ENCODE measurements around the gene KLK11.
"Not testable (repeated sequence)": the region's sequence is repeated elsewhere in the genome, so short reads cannot be mapped to it uniquely, and the experiment has no call there.

The KLK11 gene

GRCh38 chr19:51003316-51003715, 23.1 kb downstream of the KLK11 start:
- DNase-seq (ENCODE audit: low read depth): no peak

- DNase-seq (ENCODE audit: low read depth): peak; percentile 26
These were observed 23.7 kb downstream of the KLK11 start for GRCh38 chr19:51002542-51003311.

DNA sequence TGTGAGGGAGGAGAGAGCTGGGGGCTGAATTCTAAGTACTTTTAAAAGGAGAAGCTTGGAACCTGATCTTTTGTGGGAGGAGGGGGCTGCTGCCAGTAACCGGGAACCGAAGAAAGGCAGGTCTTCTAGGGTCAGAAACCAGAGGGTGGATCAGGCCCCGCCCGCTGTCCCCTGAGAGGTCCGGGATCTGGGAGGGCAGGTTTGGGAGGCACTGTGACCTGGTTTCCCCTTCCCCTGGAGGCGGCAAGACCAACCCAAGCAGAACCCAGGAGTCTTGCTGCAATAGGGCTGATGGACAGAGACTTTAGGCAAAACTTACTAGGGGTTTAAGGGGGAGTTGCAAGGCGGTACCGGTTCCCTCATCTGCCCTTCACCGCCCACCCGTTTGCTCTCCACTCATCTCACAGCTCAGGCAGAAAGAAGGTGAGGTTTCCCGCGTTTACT, 24.3 kb downstream of the KLK11 start:
- no peak for DNase-seq (ENCODE audit: low read depth)

- DNase-seq (ENCODE audit: low read depth): no peak
These were observed 24.9 kb downstream of the KLK11 start, which contains the start of gene KLK8 for GRCh38 chr19:51001515-51001914. KLK8 (minus strand) TSS chr19:51001604; CDS start chr19:51001167, 437 bp downstream.

- DNase-seq (ENCODE audit: low read depth): no peak
These were observed 25.4 kb downstream of the KLK11 start for GRCh38 chr19:51000981-51001380.

GRCh38 chr19:51000426-51000825, 26.0 kb downstream of the KLK11 start:
- DNase-seq (ENCODE audit: low read depth): no peak

GRCh38 chr19:50998686-50999085, 27.7 kb downstream of the KLK11 start:
- no peak for DNase-seq (ENCODE audit: low read depth)

- DNase-seq (ENCODE audit: low read depth): no peak
These were observed 28.4 kb downstream of the KLK11 start for GRCh38 chr19:50998061-50998460.

DNA sequence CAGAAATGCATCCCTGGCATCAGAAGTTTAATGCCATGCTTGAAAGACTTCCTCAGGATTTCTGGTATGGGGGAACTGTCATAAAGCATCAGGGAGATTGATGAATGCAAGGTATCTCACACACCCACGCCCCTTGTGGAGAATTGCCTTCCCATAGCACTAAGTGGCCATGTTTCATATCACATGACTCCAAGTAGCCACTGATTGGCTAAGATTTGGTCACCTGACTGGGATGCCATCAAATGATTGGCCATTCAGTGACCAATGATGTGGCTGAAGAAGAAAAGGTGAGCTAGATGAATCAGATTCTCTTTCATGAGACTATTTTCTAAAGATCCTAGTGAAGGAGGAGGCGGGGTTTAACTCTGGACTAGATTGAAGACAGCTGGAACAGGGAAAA, 32.3 kb downstream of the KLK11 start:
- DNase-seq (ENCODE audit: low read depth): peak; percentile 18

DNA sequence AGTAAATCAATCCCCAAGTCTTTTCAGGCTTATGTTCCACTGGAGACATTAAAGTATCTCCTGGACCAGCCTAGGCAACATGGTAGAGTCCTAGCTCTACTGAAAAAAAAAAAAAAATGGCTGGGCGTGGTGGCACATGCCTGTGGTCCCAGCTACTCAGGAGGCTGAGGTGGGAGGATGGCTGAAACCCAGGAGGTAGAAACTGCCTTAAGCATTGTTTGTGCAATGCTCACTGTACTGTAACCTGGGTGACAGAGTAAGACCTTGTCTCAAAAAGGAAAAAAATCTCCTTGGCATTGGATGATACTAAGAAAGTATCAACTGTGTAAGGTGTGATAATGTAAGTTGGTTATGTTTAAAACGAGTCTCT, 33.8 kb downstream of the KLK11 start:
- no peak for DNase-seq (ENCODE audit: low read depth)

DNA sequence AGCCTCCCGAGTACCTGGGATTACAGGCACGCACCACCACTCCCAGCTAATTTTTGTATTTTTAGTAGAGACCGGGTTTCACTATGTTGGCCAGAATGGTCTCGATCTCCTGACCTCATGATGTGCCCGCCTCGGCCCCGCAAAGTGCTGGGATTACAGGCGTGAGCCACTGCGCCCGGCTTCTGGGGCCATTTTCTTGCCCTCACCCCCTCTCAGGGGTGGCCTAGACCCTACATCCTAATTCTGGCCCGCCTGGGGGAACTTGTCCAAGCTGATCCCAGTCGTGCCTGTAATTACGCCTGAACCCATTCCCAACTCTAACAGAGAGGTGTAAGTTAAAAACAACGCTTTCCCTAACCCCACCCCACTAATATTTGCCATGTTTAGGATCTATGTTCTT, 42.0 kb downstream of the KLK11 start:
- not testable (repeated sequence) for DNase-seq (ENCODE audit: low read depth)

DNA sequence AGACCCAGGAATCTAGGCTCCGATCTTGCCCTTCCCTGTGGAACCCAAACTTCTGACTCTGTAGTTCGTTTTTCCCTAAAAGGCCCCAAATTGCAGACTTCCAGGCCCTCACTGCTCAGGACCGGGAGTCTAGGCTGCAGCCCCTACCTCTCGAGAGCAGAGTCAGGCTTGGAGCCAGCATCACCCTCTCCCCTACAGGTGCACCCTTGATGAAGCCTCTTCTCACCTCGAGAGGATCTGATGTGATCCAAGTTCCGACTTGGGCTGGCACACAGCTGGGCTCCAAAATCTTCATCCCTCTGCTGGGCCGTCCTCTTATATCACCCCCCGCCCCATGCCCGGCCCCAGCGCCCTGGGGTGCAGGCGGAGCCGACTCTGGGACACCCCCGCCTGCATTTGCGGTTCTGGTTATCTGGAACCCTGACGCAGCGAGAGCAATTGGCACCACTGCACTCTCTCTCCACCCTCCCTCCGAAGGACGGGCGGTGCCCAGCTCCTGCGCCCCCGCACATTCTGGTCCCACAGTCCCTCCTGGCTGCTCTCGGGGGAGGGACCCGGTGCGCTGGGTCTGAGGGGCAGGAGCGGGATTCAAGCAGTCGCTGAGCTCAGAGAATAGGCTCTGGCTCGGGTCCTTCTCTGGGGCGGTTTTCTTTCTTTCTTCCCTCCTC, 42.7 kb downstream of the KLK11 start, which contains the start of gene KLK7:
Gene KLK7 (minus strand): TSS at position 293 of the 668 bp plus-strand sequence. CDS start 1,518 bp downstream, outside the sequence.
- no peak for DNase-seq (ENCODE audit: low read depth)

- DNase-seq (ENCODE audit: low read depth): no peak
These were observed 44.2 kb downstream of the KLK11 start for GRCh38 chr19:50982186-50982585.

DNA sequence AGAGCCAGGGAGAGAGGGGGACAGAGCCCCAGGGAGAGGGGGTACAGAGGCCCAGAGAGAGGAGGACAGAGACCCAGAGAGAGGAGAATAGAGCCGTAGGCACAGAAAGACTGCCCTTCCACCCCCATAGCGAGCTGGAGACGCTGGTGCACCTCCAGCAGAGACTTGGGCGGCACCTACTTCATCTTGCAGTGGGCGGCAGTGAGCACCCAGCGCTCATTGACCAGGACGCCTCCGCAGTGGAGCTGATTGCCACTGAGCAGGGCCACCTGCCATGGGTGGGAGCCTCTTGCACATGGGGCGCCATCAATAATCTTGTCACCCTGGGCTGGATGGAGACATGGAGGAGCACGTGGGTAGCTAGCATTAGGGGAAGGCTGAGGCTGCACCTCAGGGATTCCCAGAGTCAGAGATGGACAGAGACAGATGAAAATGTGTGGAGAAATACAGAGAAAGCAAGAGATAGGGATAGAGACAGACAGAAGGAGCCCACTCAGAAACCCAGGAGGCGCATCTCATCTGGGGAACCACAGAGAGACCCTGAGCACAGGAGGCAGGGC, 44.7 kb downstream of the KLK11 start:
- no peak for DNase-seq (ENCODE audit: low read depth)

GRCh38 chr19:50980208-50980607, 46.2 kb downstream of the KLK11 start:
- no peak for DNase-seq (ENCODE audit: low read depth)

GRCh38 chr19:50979758-50980157, 46.7 kb downstream of the KLK11 start:
- no peak for DNase-seq (ENCODE audit: low read depth)

DNA sequence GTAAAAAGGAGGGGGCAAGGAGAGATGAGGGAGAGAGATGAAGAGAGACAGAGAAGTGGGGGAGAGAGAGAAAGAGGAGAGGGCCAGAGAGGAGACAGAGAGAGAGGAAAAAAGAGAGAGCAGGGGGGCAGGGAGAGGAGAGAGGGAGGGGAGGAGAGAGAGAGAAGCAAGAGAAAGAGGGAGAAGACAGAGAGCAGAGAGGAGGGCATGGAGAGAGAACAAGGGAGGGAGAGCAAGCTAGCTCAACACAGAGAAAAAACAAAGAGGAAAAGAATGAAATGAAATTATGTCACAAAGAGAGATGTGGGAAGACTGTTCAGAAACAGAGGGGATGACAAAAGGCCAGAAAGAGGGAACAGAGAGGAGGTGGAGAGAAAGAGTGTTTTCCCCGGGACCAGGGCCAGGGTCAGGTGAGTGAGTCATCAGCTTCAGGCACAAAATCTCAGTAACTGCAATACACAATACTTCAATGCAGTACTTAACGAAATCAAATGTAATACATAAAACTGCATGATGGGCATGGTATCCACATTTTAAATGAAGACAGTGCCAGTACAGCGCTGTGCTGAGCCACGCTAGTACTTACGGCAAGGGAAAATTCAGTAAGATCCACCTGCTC, 47.5 kb downstream of the KLK11 start:
- DNase-seq (ENCODE audit: low read depth): no peak

- DNase-seq (ENCODE audit: low read depth): no peak
These were observed 48.8 kb downstream of the KLK11 start for GRCh38 chr19:50977626-50978025.

GRCh38 chr19:50975766-50976165, 50.6 kb downstream of the KLK11 start:
- DNase-seq (ENCODE audit: low read depth): no peak

- no peak for DNase-seq (ENCODE audit: low read depth)
These were observed 51.5 kb downstream of the KLK11 start for GRCh38 chr19:50974702-50975556.

DNA sequence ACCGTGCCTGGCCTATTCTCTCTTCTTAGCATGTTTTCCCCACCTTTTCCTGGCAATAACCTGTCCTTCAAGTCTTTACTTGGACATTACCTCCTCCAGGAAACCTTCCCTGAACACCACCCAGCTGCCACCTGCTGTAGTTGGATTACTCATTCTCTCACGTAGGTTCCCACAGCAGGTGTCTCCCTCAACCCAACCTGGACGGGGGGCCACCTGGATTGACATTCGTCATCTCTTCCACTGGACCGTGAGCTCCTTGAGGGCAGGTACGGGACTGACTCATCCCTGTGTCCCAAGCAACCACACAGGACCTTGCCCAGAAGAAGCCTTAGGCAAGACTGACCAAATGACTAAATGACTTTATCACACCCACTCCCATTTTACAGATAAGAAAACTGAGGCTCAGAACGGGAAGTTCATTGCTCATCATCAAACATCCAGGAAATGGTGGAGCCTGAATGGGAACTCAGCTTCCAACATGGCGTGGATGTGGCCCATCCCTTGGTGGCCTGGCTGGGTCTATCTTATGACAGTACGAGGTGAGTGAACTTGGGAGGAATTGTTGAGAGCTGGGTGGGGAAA, 53.5 kb downstream of the KLK11 start:
- no peak for DNase-seq (ENCODE audit: low read depth)

Data from CMK (cell line).